Breast epithelium (tissue), 4 donors: ENCODE measurements around the gene MRGPRD. TPM values are rescaled to one million over a fixed set of nuclear protein-coding genes. Genes with fewer than 3 reads are reported as not detected.

Source experiments
- DNase-seq, 2 donors: peaks; one replicate each; pipeline ENCODE4 v3.0.0-alpha.2; 2019; ENCODE audit warnings: low spot score in 2 of 2
- H3K27ac ChIP-seq, 2 donors: fragments of 200-600 bp; sonication (generic) in 1 of 2; one replicate each; pipeline ENCODE4 v1.5.1; 2016 to 2019; ENCODE audit warnings: mild to moderate bottlenecking in 1 of 2
- H3K27me3 ChIP-seq, 2 donors: fragments of 200-600 bp; sonication (generic) in 1 of 2; one replicate each; pipeline versions ENCODE4 v1.5.1 to v1.6.0; 2017 to 2019; ENCODE audit warnings: control low read depth in 1 of 2, mild to moderate bottlenecking in 1 of 2
- H3K36me3 ChIP-seq: fragments of 200-600 bp; one replicate; pipeline ENCODE4 v1.5.1; 2019
- H3K4me1 ChIP-seq, 2 donors: fragments of 200-600 bp; sonication (generic); one replicate each; pipeline ENCODE4 v1.5.1; 2016 to 2019; ENCODE audit warnings: control low read depth in 1 of 2
- H3K4me3 ChIP-seq, 3 donors: fragments of 200-600 bp; sonication (generic); 1 replicate in 2 of 3; 2 replicates in 1 of 3; pipeline ENCODE4 v1.5.1; 2016 to 2019; ENCODE audit warnings: mild to moderate bottlenecking in 3 of 3, moderate library complexity in 2 of 3
- H3K9me3 ChIP-seq, 2 donors: fragments of 200-600 bp; sonication (generic) in 1 of 2; one replicate each; pipeline ENCODE4 v1.5.1; 2016 to 2019; ENCODE audit warnings: control low read depth in 1 of 2
- CTCF ChIP-seq, 3 donors: fragments of 450-650 bp; IDR thresholded peaks; one replicate each; pipeline ENCODE4 v1.5.1; 2016 to 2017; ENCODE audit warnings: antibody characterized with exemption in 3 of 3, mild to moderate bottlenecking in 3 of 3, moderate library complexity in 3 of 3
- POLR2A ChIP-seq: fragments of 450-650 bp; IDR thresholded peaks from one replicate; pipeline ENCODE4 v1.6.1; 2016; ENCODE audit warnings: antibody characterized with exemption, mild to moderate bottlenecking, moderate library complexity
- POLR2AphosphoS5 ChIP-seq, 3 donors: sonication (generic); formaldehyde crosslinking; IDR thresholded peaks; one replicate each; pipeline ENCODE4 v1.6.1; 2017; ENCODE audit warnings: antibody characterized with exemption in 3 of 3
- intact Hi-C: fragments of 100-400 bp; cut with DNase I; formaldehyde crosslinking; loops from one replicate; pipeline ENCODE4 v1.15.1; 2023; ENCODE audit warnings: low total_unique reads
- total RNA-seq, 3 donors: library from RNA; depleted of rRNA; stranded (reverse); fragments of >200 nt; gene quantifications; one replicate each; pipeline ENCODE4 v1.1.0, GENCODE V29; 2016

Gene MRGPRD
- total RNA-seq, 3 donors from 2014 or later, result not detected

- Histone ChIP-seq H3K4me3 (no peak overlapping the region), H3K4me1 (no peaks in the 10 kb centered on the region), H3K36me3 (no peaks in the 10 kb centered on the region), H3K27me3 (no peaks in the 10 kb centered on the region), H3K27ac (peak overlapping the region; percentile 72 to 90), H3K9me3 (no peaks in the 10 kb centered on the region)
- peak in 1 of 2 donors; percentile 76 for DNase-seq
- intact Hi-C loops, result no loop called here
- no peak for TF ChIP-seq CTCF (IDR thresholded peaks at IDR 0.05)
Measured at GRCh38 chr11:68942751-68943271, 38.0 kb downstream of the MRGPRD start.

- Histone ChIP-seq H3K4me3 (no peak overlapping the region), H3K9me3 (no peaks in the 10 kb centered on the region), H3K27me3 (no peaks in the 10 kb centered on the region), H3K4me1 (no peaks in the 10 kb centered on the region), H3K27ac (peak overlapping the region; percentile 72 to 90), H3K36me3 (no peaks in the 10 kb centered on the region)
- TF ChIP-seq CTCF (IDR thresholded peaks at IDR 0.05) (no peak), POLR2AphosphoS5 (IDR thresholded peaks at IDR 0.05) (no peak), POLR2A (no peak)
- intact Hi-C loops, result no loop called here
- no peak for DNase-seq
Measured at GRCh38 chr11:68942095-68942620, 38.6 kb downstream of the MRGPRD start.

GRCh38 chr11:68941324-68942094 is 39.3 kb downstream of the MRGPRD start:
- no peaks in the 10 kb centered on the region for H3K4me1 ChIP-seq
- peak overlapping the region; percentile 72 to 90 for H3K27ac ChIP-seq
- H3K9me3 ChIP-seq, result no peaks in the 10 kb centered on the region
- no peaks in the 10 kb centered on the region for H3K36me3 ChIP-seq
- TF ChIP-seq POLR2AphosphoS5 (IDR thresholded peaks at IDR 0.05) (no peak), CTCF (IDR thresholded peaks at IDR 0.05) (no peak), POLR2A (no peak)
- peak; percentile 54 to 61 for DNase-seq
- no peak overlapping the region for H3K4me3 ChIP-seq
- intact Hi-C loops, result no loop called here
- H3K27me3 ChIP-seq, result no peaks in the 10 kb centered on the region

GRCh38 chr11:68940651-68941323 is 40.0 kb downstream of the MRGPRD start:
- Histone ChIP-seq H3K27me3 (no peaks in the 10 kb centered on the region), H3K36me3 (no peaks in the 10 kb centered on the region), H3K9me3 (no peaks in the 10 kb centered on the region), H3K4me3 (no peak overlapping the region), H3K27ac (peak overlapping the region; percentile 72 to 90), H3K4me1 (no peaks in the 10 kb centered on the region)
- intact Hi-C loops, result no loop called here
- TF ChIP-seq CTCF (IDR thresholded peaks at IDR 0.05), result no peak
- TF ChIP-seq POLR2AphosphoS5 (IDR thresholded peaks at IDR 0.05), result no peak
- no peak for DNase-seq
